A549 (cell line): ENCODE results near the gene RNF167. TPM values are rescaled to one million over a fixed set of nuclear protein-coding genes. Genes with fewer than 3 reads are reported as not detected.

ENCODE experiments used
- ATAC-seq, 2 experiments: fragments of 200-7000 bp in 1 of 2; fragments of >200 bp in 1 of 2; cut with Nextera tagmentation in 1 of 2; cut with Tn5 transposase in 1 of 2; 3 replicates each; pipeline versions ENCODE4 v1.8.0 to v1.9.1; 2018 to 2020; ENCODE audit warnings: mild to moderate bottlenecking in 1 of 2, moderate library complexity in 1 of 2
- CTCF ChIA-PET: fragments of 300-600 bp; sonication (Branson Sonifier 250); formaldehyde crosslinking; extraction: SDS; loops from one replicate; lab custom pipeline; 2021; ENCODE audit warnings: antibody characterized with exemption, inconsistent platforms; lab: Yijun Ruan, JAX
- POLR2A ChIA-PET: fragments of 350-600 bp; formaldehyde crosslinking; extraction: SDS; loops from one replicate; lab custom pipeline; 2021; ENCODE audit warnings: antibody characterized with exemption, inconsistent platforms; lab: Yijun Ruan, JAX
- DNase-seq, 2 experiments: peaks; one replicate each; pipeline versions ENCODE4 v3.0.0 to v3.0.0-alpha.2; 2011 to 2016; ENCODE audit warnings: low read depth in 1 of 2, low spot score in 1 of 2
- FAIRE-seq: peaks from 2 replicates; lab custom pipeline; 2011; peaks lifted over from hg19 to GRCh38; lab: Jason Lieb, UNC
- H3K27ac ChIP-seq, 2 experiments: fragments of >200 bp; sonication (Bioruptor Twin); formaldehyde crosslinking; 3 replicates each; pipeline ENCODE4 v1.5.1; 2016 to 2017
- H3K4me1 ChIP-seq: fragments of >200 bp; sonication (Bioruptor Twin); formaldehyde crosslinking; 3 replicates; pipeline ENCODE4 v1.6.1; 2016
- H3K4me2 ChIP-seq: fragments of >200 bp; sonication (Bioruptor Twin); formaldehyde crosslinking; 3 replicates; pipeline ENCODE4 v1.6.1; 2016
- H3K4me3 ChIP-seq: fragments of >200 bp; sonication (Bioruptor Twin); formaldehyde crosslinking; 3 replicates; pipeline ENCODE4 v1.5.1; 2016
- H3K9me3 ChIP-seq: fragments of >200 bp; sonication (Bioruptor Twin); formaldehyde crosslinking; 3 replicates; pipeline ENCODE4 v1.6.1; 2016
- CBX8 ChIP-seq: fragments of 200-600 bp; sonication (generic); IDR thresholded peaks from 2 replicates; pipeline ENCODE4 v1.6.1; 2016
- CHD2 ChIP-seq: fragments of 150-350 bp; IDR thresholded peaks from 2 replicates; pipeline ENCODE4 v1.6.1; 2014; ENCODE audit warnings: low read length; ENCODE audit not compliant: partially characterized antibody
- CTCF ChIP-seq: fragments of >200 bp; sonication (Bioruptor Twin); formaldehyde crosslinking; IDR thresholded peaks from 3 replicates; pipeline ENCODE4 v1.5.1; 2016
- E2F6 ChIP-seq: IDR thresholded peaks from 2 replicates; pipeline ENCODE4 v1.6.1; 2012; ENCODE audit warnings: low read depth, borderline replicate concordance
- ELK1 ChIP-seq: fragments of 150-350 bp; IDR thresholded peaks from 2 replicates; pipeline ENCODE4 v1.6.1; 2014; ENCODE audit warnings: low read depth, mild to moderate bottlenecking, low read length
- KDM5A ChIP-seq: fragments of 200-600 bp; sonication (generic); IDR thresholded peaks from 2 replicates; pipeline ENCODE4 v1.6.1; 2016; ENCODE audit warnings: antibody characterized with exemption, mild to moderate bottlenecking
- MAFK ChIP-seq: fragments of 450-650 bp; IDR thresholded peaks from 2 replicates; pipeline ENCODE4 v1.6.1; 2014; ENCODE audit not compliant: partially characterized antibody
- POLR2A ChIP-seq: IDR thresholded peaks from 2 replicates; pipeline ENCODE4 v1.6.1; 2012; ENCODE audit warnings: mild to moderate bottlenecking, low read length
- POLR2AphosphoS2 ChIP-seq: conservative IDR thresholded peaks from 2 replicates; pipeline ENCODE4 v1.6.1; 2012; ENCODE audit warnings: low read length, improper control_type of control experiment, inconsistent platforms
- RAD21 ChIP-seq, 2 experiments: fragments of >200 bp in 1 of 2; sonication (Bioruptor Twin) in 1 of 2; formaldehyde crosslinking in 1 of 2; IDR thresholded peaks in 1 of 2; conservative IDR thresholded peaks in 1 of 2; 2 replicates in 1 of 2; 3 replicates in 1 of 2; pipeline ENCODE4 v1.6.1; 2012 to 2018; ENCODE audit warnings: inconsistent platforms in 1 of 2
- RCOR1 ChIP-seq: fragments of 150-350 bp; IDR thresholded peaks from 2 replicates; pipeline ENCODE4 v1.6.1; 2014; ENCODE audit warnings: antibody characterized with exemption, low read length, low read depth
- SREBF2 ChIP-seq: fragments of 450-650 bp; IDR thresholded peaks from 2 replicates; pipeline ENCODE4 v1.6.1; 2014; ENCODE audit warnings: mild to moderate bottlenecking, moderate library complexity
- TFCP2L1 ChIP-seq: fragments of 250-450 bp; sonication (Bioruptor Pico); IDR thresholded peaks from 2 replicates; pipeline ENCODE4 v1.5.0; 2021; ENCODE audit warnings: mild to moderate bottlenecking
- ZNF302 ChIP-seq: fragments of 250-450 bp; sonication (Bioruptor Pico); IDR thresholded peaks from 2 replicates; pipeline ENCODE4 v1.9.0; 2021; ENCODE audit warnings: inconsistent platforms, mild to moderate bottlenecking, moderate library complexity
- WGBS: methylation state at CpG from one replicate; pipeline ENCODE4 v1.1.6; 2017; ENCODE audit errors: missing lambda C conversion rate; 5-methylcytosine and 5-hydroxymethylcytosine counted together
- polyA plus RNA-seq, 4 experiments: library from polyadenylated mRNA; depleted of rRNA in 3 of 4; stranded (reverse); fragments of >200 nt; fragmentation: RNase III in 1 of 4; extraction: RNeasy Plus Mini Kit Qiagen cat#74134 plus additional on column Dnase treatment in 1 of 4; gene quantifications; 2 replicates in 3 of 4; 3 replicates in 1 of 4; pipeline ENCODE4 v1.2.3, GENCODE V29; 2011 to 2017
- small RNA-seq, 6 experiments: library from RNA; depleted of rRNA; stranded (forward); fragments of <200 nt; gene quantifications; one replicate each; pipeline ENCODE3, GENCODE V24; 2012
- TF ChIP-seq, protein P1 (sequence below): fragments of 250-450 bp; sonication (Bioruptor Pico); IDR thresholded peaks from 2 replicates; pipeline ENCODE4 v1.5.0; 2021; ENCODE audit warnings: mild to moderate bottlenecking, moderate library complexity, borderline replicate concordance
- TF ChIP-seq, protein P2 (sequence below): fragments of 450-650 bp; IDR thresholded peaks from 2 replicates; pipeline ENCODE4 v1.6.1; 2014; ENCODE audit warnings: antibody characterized with exemption

RNF167 gene
- polyA plus RNA-seq, 2 of the 4 experiments (the other 2 are of a cell fraction), result 86.4 to 98.7 TPM

DNA sequence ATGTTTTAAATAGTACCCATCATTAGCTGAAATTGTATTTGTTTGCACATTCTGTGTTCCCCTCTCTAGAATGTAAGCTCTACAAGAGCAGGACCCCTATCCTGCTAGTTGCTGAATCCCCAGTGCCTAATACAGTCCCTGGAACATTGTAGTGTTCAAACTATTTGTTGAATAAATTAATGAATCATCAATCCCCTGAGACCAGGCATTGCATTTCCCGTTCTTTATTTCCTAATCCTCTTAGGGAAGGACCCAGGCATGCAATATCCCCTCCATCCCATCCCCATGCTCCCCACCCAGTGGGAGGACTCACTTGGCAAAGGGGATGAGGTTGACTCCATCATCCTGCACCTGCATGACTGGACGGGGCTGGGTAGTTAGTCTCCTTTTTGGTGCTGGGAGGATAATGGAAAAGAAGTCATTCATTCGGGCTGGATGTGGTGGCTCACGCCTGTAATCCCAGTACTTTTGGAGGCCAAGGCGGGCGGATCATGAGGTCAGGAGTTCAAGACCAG, 54.1 kb downstream of the RNF167 start:
- TF ChIP-seq TFCP2L1 (CRISPR knock-in tag) (no peak), CHD2 (no peak), CTCF (no peak), MAFK (no peak), ZNF302 (CRISPR knock-in tag) (no peak), RCOR1 (no peak), E2F6 (no peak), POLR2A (no peak), CBX8 (no peak), RAD21 (conservative IDR thresholded peaks at IDR 0.05 in 1 of 2, IDR thresholded peaks at IDR 0.05 in 1 of 2) (no peak), SREBF2 (no peak), KDM5A (no peak), ELK1 (no peak), POLR2AphosphoS2 (no peak)
- TF ChIP-seq, protein P1, sequence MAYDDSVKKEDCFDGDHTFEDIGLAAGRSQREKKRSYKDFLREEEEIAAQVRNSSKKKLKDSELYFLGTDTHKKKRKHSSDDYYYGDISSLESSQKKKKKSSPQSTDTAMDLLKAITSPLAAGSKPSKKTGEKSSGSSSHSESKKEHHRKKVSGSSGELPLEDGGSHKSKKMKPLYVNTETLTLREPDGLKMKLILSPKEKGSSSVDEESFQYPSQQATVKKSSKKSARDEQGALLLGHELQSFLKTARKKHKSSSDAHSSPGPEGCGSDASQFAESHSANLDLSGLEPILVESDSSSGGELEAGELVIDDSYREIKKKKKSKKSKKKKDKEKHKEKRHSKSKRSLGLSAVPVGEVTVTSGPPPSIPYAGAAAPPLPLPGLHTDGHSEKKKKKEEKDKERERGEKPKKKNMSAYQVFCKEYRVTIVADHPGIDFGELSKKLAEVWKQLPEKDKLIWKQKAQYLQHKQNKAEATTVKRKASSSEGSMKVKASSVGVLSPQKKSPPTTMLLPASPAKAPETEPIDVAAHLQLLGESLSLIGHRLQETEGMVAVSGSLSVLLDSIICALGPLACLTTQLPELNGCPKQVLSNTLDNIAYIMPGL (CRISPR knock-in tag), result no peak
- TF ChIP-seq, protein P2, sequence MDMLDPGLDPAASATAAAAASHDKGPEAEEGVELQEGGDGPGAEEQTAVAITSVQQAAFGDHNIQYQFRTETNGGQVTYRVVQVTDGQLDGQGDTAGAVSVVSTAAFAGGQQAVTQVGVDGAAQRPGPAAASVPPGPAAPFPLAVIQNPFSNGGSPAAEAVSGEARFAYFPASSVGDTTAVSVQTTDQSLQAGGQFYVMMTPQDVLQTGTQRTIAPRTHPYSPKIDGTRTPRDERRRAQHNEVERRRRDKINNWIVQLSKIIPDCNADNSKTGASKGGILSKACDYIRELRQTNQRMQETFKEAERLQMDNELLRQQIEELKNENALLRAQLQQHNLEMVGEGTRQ, result no peak
- TF ChIP-seq, all 56 proteins: peak for 0
- WGBS, result 84% methylated on average over 6 of the region's 6 CpGs
- POLR2A ChIA-PET, result no interaction called here
- Histone ChIP-seq H3K4me3 (no peak overlapping the region), H3K9me3 (no peaks in the 10 kb centered on the region), H3K27ac (no peak overlapping the region), H3K4me1 (peaks cover 11% of the 10 kb centered on the region), H3K4me2 (no peak overlapping the region)
- CTCF ChIA-PET, result interaction anchor here (0.6 to 4.9 kb wide), 7 partner anchors 7 to 91 kb away, joined by 3 to 30 read pairs (median 7); partner anchors contain the start of genes CAMTA2 and CHRNE
- DNase-seq (no peak), ATAC-seq (no peak), FAIRE-seq (no peak)

Small RNA genes within 50 kb of the gene (small RNA-seq; reads per million reads assigned to genes)
- gene MIR6864, result 0 reads per million in 6 experiments
- 0 to 2.1 (median 0) reads per million in 6 experiments for gene MIR6865

Other genes with a start within 250 kb of the RNF167 start
- 30.2 and 35.5 TPM in 2 replicates for gene PELP1, start 236.1 kb upstream of the RNF167 start, polyA plus RNA-seq (2011; rRNA removed)
- 52.5 to 60.0 TPM (median 56.1 TPM) in 3 replicates for gene PELP1, start 236.1 kb upstream of the RNF167 start, polyA plus RNA-seq (2017; fragmentation: RNase III; extraction: RNeasy Plus Mini Kit Qiagen cat#74134 plus additional on column Dnase treatment)
- 73.1 and 74.9 TPM in 2 replicates for gene ARRB2, start 229.6 kb upstream of the RNF167 start, polyA plus RNA-seq (2011; rRNA removed)
- 61.0 to 68.2 TPM (median 67.8 TPM) in 3 replicates for gene ARRB2, start 229.6 kb upstream of the RNF167 start, polyA plus RNA-seq (2017; fragmentation: RNase III; extraction: RNeasy Plus Mini Kit Qiagen cat#74134 plus additional on column Dnase treatment)
- 57.2 and 74.0 TPM in 2 replicates for gene MED11, start 208.8 kb upstream of the RNF167 start, polyA plus RNA-seq (2011; rRNA removed)
- gene MED11, start 208.8 kb upstream of the RNF167 start, polyA plus RNA-seq (2017; fragmentation: RNase III; extraction: RNeasy Plus Mini Kit Qiagen cat#74134 plus additional on column Dnase treatment), result 52.6 to 62.5 TPM (median 58.1 TPM) in 3 replicates
- 0.15 and 0.16 TPM in 2 replicates for gene ZMYND15, start 200.4 kb upstream of the RNF167 start, polyA plus RNA-seq (2011; rRNA removed)
- gene ZMYND15, start 200.4 kb upstream of the RNF167 start, polyA plus RNA-seq (2017; fragmentation: RNase III; extraction: RNeasy Plus Mini Kit Qiagen cat#74134 plus additional on column Dnase treatment), result 0.19 to 0.22 TPM (median 0.20 TPM) in 3 replicates
- 13.8 and 20.5 TPM in 2 replicates for gene CXCL16, start 200.3 kb upstream of the RNF167 start, polyA plus RNA-seq (2011; rRNA removed)
- 9.1 to 11.2 TPM (median 10.1 TPM) in 3 replicates for gene CXCL16, start 200.3 kb upstream of the RNF167 start, polyA plus RNA-seq (2017; fragmentation: RNase III; extraction: RNeasy Plus Mini Kit Qiagen cat#74134 plus additional on column Dnase treatment)
- 0.80 and 1.2 TPM in 2 replicates for gene TM4SF5, start 168.4 kb upstream of the RNF167 start, polyA plus RNA-seq (2011; rRNA removed)
- 0.51 to 1.2 TPM (median 0.68 TPM) in 3 replicates for gene TM4SF5, start 168.4 kb upstream of the RNF167 start, polyA plus RNA-seq (2017; fragmentation: RNase III; extraction: RNeasy Plus Mini Kit Qiagen cat#74134 plus additional on column Dnase treatment)
- gene VMO1, start 153.9 kb upstream of the RNF167 start, polyA plus RNA-seq (2011; rRNA removed), result 0.50 and 0.58 TPM in 2 replicates
- 0.39 to 1.1 TPM (median 0.81 TPM) in 3 replicates for gene VMO1, start 153.9 kb upstream of the RNF167 start, polyA plus RNA-seq (2017; fragmentation: RNase III; extraction: RNeasy Plus Mini Kit Qiagen cat#74134 plus additional on column Dnase treatment)
- not detected in 2 replicates for gene GLTPD2, start 151.3 kb upstream of the RNF167 start, polyA plus RNA-seq (2011; rRNA removed)
- gene GLTPD2, start 151.3 kb upstream of the RNF167 start, polyA plus RNA-seq (2017; fragmentation: RNase III; extraction: RNeasy Plus Mini Kit Qiagen cat#74134 plus additional on column Dnase treatment), result not detected in 3 replicates
- 376 and 414 TPM in 2 replicates for gene PSMB6, start 144.1 kb upstream of the RNF167 start, polyA plus RNA-seq (2011; rRNA removed)
- 387 to 424 TPM (median 414 TPM) in 3 replicates for gene PSMB6, start 144.1 kb upstream of the RNF167 start, polyA plus RNA-seq (2017; fragmentation: RNase III; extraction: RNeasy Plus Mini Kit Qiagen cat#74134 plus additional on column Dnase treatment)
- gene PLD2, start 133.1 kb upstream of the RNF167 start, polyA plus RNA-seq (2011; rRNA removed), result 17.0 and 20.2 TPM in 2 replicates
- gene PLD2, start 133.1 kb upstream of the RNF167 start, polyA plus RNA-seq (2017; fragmentation: RNase III; extraction: RNeasy Plus Mini Kit Qiagen cat#74134 plus additional on column Dnase treatment), result 23.0 to 27.4 TPM (median 23.7 TPM) in 3 replicates
- gene MINK1, start 106.9 kb upstream of the RNF167 start, polyA plus RNA-seq (2011; rRNA removed), result 41.3 and 47.1 TPM in 2 replicates
- 65.2 to 73.1 TPM (median 66.9 TPM) in 3 replicates for gene MINK1, start 106.9 kb upstream of the RNF167 start, polyA plus RNA-seq (2017; fragmentation: RNase III; extraction: RNeasy Plus Mini Kit Qiagen cat#74134 plus additional on column Dnase treatment)
- gene C17orf107, start 40.7 kb upstream of the RNF167 start, polyA plus RNA-seq (2011; rRNA removed), result 0.11 and 0.13 TPM in 2 replicates
- 0.16 to 0.30 TPM (median 0.25 TPM) in 3 replicates for gene C17orf107, start 40.7 kb upstream of the RNF167 start, polyA plus RNA-seq (2017; fragmentation: RNase III; extraction: RNeasy Plus Mini Kit Qiagen cat#74134 plus additional on column Dnase treatment)
- 0.07 and 0.10 TPM in 2 replicates for gene CHRNE, start 37.2 kb upstream of the RNF167 start, polyA plus RNA-seq (2011; rRNA removed)
- 0.12 to 0.14 TPM (median 0.13 TPM) in 3 replicates for gene CHRNE, start 37.2 kb upstream of the RNF167 start, polyA plus RNA-seq (2017; fragmentation: RNase III; extraction: RNeasy Plus Mini Kit Qiagen cat#74134 plus additional on column Dnase treatment)
- not detected in 2 replicates for gene GP1BA, start 8.0 kb upstream of the RNF167 start, polyA plus RNA-seq (2011; rRNA removed)
- not detected in 3 replicates for gene GP1BA, start 8.0 kb upstream of the RNF167 start, polyA plus RNA-seq (2017; fragmentation: RNase III; extraction: RNeasy Plus Mini Kit Qiagen cat#74134 plus additional on column Dnase treatment)
- gene SLC25A11, start 222 bp upstream of the RNF167 start, polyA plus RNA-seq (2011; rRNA removed), result 60.2 and 64.4 TPM in 2 replicates
- 64.4 to 69.2 TPM (median 67.9 TPM) in 3 replicates for gene SLC25A11, start 222 bp upstream of the RNF167 start, polyA plus RNA-seq (2017; fragmentation: RNase III; extraction: RNeasy Plus Mini Kit Qiagen cat#74134 plus additional on column Dnase treatment)
- gene PFN1, start 8.3 kb downstream of the RNF167 start, polyA plus RNA-seq (2011; rRNA removed), result 1,417 and 1,732 TPM in 2 replicates
- gene PFN1, start 8.3 kb downstream of the RNF167 start, polyA plus RNA-seq (2017; fragmentation: RNase III; extraction: RNeasy Plus Mini Kit Qiagen cat#74134 plus additional on column Dnase treatment), result 3,195 to 3,341 TPM (median 3,230 TPM) in 3 replicates
- 52.5 and 53.5 TPM in 2 replicates for gene ENO3, start 10.9 kb downstream of the RNF167 start, polyA plus RNA-seq (2011; rRNA removed)
- 79.0 to 109 TPM (median 102 TPM) in 3 replicates for gene ENO3, start 10.9 kb downstream of the RNF167 start, polyA plus RNA-seq (2017; fragmentation: RNase III; extraction: RNeasy Plus Mini Kit Qiagen cat#74134 plus additional on column Dnase treatment)
- 72.6 and 94.9 TPM in 2 replicates for gene SPAG7, start 27.5 kb downstream of the RNF167 start, polyA plus RNA-seq (2011; rRNA removed)
- gene SPAG7, start 27.5 kb downstream of the RNF167 start, polyA plus RNA-seq (2017; fragmentation: RNase III; extraction: RNeasy Plus Mini Kit Qiagen cat#74134 plus additional on column Dnase treatment), result 101 to 102 TPM (median 102 TPM) in 3 replicates
- gene CAMTA2, start 47.4 kb downstream of the RNF167 start, polyA plus RNA-seq (2011; rRNA removed), result 12.4 and 17.7 TPM in 2 replicates
- gene CAMTA2, start 47.4 kb downstream of the RNF167 start, polyA plus RNA-seq (2017; fragmentation: RNase III; extraction: RNeasy Plus Mini Kit Qiagen cat#74134 plus additional on column Dnase treatment), result 30.1 to 33.8 TPM (median 30.3 TPM) in 3 replicates
- 0.66 and 0.86 TPM in 2 replicates for gene INCA1, start 57.3 kb downstream of the RNF167 start, polyA plus RNA-seq (2011; rRNA removed)
- gene INCA1, start 57.3 kb downstream of the RNF167 start, polyA plus RNA-seq (2017; fragmentation: RNase III; extraction: RNeasy Plus Mini Kit Qiagen cat#74134 plus additional on column Dnase treatment), result 1.1 to 1.3 TPM (median 1.1 TPM) in 3 replicates
- 42.0 and 48.4 TPM in 2 replicates for gene KIF1C, start 57.7 kb downstream of the RNF167 start, polyA plus RNA-seq (2011; rRNA removed)
- 74.0 to 77.4 TPM (median 76.5 TPM) in 3 replicates for gene KIF1C, start 57.7 kb downstream of the RNF167 start, polyA plus RNA-seq (2017; fragmentation: RNase III; extraction: RNeasy Plus Mini Kit Qiagen cat#74134 plus additional on column Dnase treatment)
- gene SLC52A1, start 95.2 kb downstream of the RNF167 start, polyA plus RNA-seq (2011; rRNA removed), result 1.4 and 1.9 TPM in 2 replicates
- 1.0 to 1.4 TPM (median 1.3 TPM) in 3 replicates for gene SLC52A1, start 95.2 kb downstream of the RNF167 start, polyA plus RNA-seq (2017; fragmentation: RNase III; extraction: RNeasy Plus Mini Kit Qiagen cat#74134 plus additional on column Dnase treatment)
- gene ZFP3, start 138.2 kb downstream of the RNF167 start, polyA plus RNA-seq (2011; rRNA removed), result 4.1 and 4.8 TPM in 2 replicates
- gene ZFP3, start 138.2 kb downstream of the RNF167 start, polyA plus RNA-seq (2017; fragmentation: RNase III; extraction: RNeasy Plus Mini Kit Qiagen cat#74134 plus additional on column Dnase treatment), result 1.6 to 1.9 TPM (median 1.7 TPM) in 3 replicates
- 4.9 and 5.1 TPM in 2 replicates for gene ZNF232, start 171.6 kb downstream of the RNF167 start, polyA plus RNA-seq (2011; rRNA removed)
- gene ZNF232, start 171.6 kb downstream of the RNF167 start, polyA plus RNA-seq (2017; fragmentation: RNase III; extraction: RNeasy Plus Mini Kit Qiagen cat#74134 plus additional on column Dnase treatment), result 4.7 to 5.1 TPM (median 4.7 TPM) in 3 replicates
- 0.01 TPM in 2 replicates for gene USP6, start 175.8 kb downstream of the RNF167 start, polyA plus RNA-seq (2011; rRNA removed)
- 0.04 to 0.09 TPM (median 0.07 TPM) in 3 replicates for gene USP6, start 175.8 kb downstream of the RNF167 start, polyA plus RNA-seq (2017; fragmentation: RNase III; extraction: RNeasy Plus Mini Kit Qiagen cat#74134 plus additional on column Dnase treatment)